ENCODE results near the gene PXMP4.

Gene PXMP4

GRCh38 chr20:33765592-33765991, 45.5 kb upstream of the PXMP4 start:
- H3K27me3 ChIP-seq (ENCODE audit: low read depth, low read length): no peaks in the 10 kb centered on the region
- H3K36me3 ChIP-seq (replicated peaks; ENCODE audit: low read depth, low read length): no peaks in the 10 kb centered on the region
- no peak overlapping the region for H2AFZ ChIP-seq (ENCODE audit: low read depth, low read length)
- no peak for TF ChIP-seq EZH2phosphoT487 (IDR thresholded peaks at IDR 0.05; ENCODE audit: low read depth)
- no peak for TF ChIP-seq CTCF (IDR thresholded peaks at IDR 0.05; ENCODE audit: low read depth, low read length)
- H3K4me3 ChIP-seq (ENCODE audit: low read length): no peak overlapping the region
- H3K9ac ChIP-seq (ENCODE audit: low read length): no peak overlapping the region
- H4K20me1 ChIP-seq (ENCODE audit: insufficient read depth, low read length): no peaks in the 10 kb centered on the region
- no peaks in the 10 kb centered on the region for H3K4me1 ChIP-seq (ENCODE audit: low read length)
- no peaks in the 10 kb centered on the region for H3K9me3 ChIP-seq (ENCODE audit: insufficient read depth, low read length)
- H3K79me2 ChIP-seq (ENCODE audit: low read length): no peaks in the 10 kb centered on the region
- no peak overlapping the region for H3K4me2 ChIP-seq (ENCODE audit: low read length)
- no peak overlapping the region for H3K27ac ChIP-seq (ENCODE audit: low read length)

- no peaks in the 10 kb centered on the region for H3K4me1 ChIP-seq (ENCODE audit: low read length)
- no peaks in the 10 kb centered on the region for H3K9me3 ChIP-seq (ENCODE audit: insufficient read depth, low read length)
- TF ChIP-seq EZH2phosphoT487 (IDR thresholded peaks at IDR 0.05; ENCODE audit: low read depth) (no peak), CTCF (IDR thresholded peaks at IDR 0.05; ENCODE audit: low read depth, low read length) (no peak)
- H3K27ac ChIP-seq (ENCODE audit: low read length): no peak overlapping the region
- no peak overlapping the region for H3K4me2 ChIP-seq (ENCODE audit: low read length)
- H3K4me3 ChIP-seq (ENCODE audit: low read length): no peak overlapping the region
- no peak overlapping the region for H2AFZ ChIP-seq (ENCODE audit: low read depth, low read length)
- no peak overlapping the region for H3K9ac ChIP-seq (ENCODE audit: low read length)
- no peaks in the 10 kb centered on the region for H4K20me1 ChIP-seq (ENCODE audit: insufficient read depth, low read length)
- no peaks in the 10 kb centered on the region for H3K27me3 ChIP-seq (ENCODE audit: low read depth, low read length)
- no peaks in the 10 kb centered on the region for H3K79me2 ChIP-seq (ENCODE audit: low read length)
- no peaks in the 10 kb centered on the region for H3K36me3 ChIP-seq (replicated peaks; ENCODE audit: low read depth, low read length)
Measured at GRCh38 chr20:33765099-33765498, 45.0 kb upstream of the PXMP4 start.

GRCh38 chr20:33761698-33762250, 41.7 kb upstream of the PXMP4 start:
- peaks cover 11% of the 10 kb centered on the region for H3K36me3 ChIP-seq (replicated peaks; ENCODE audit: low read depth, low read length)

GRCh38 chr20:33757458-33757857, 37.3 kb upstream of the PXMP4 start:
- Histone ChIP-seq H3K79me2 (ENCODE audit: low read length) (no peaks in the 10 kb centered on the region), H3K9me3 (ENCODE audit: insufficient read depth, low read length) (peaks cover 6% of the 10 kb centered on the region; the same call in 1 of the 2 replicates), H3K27me3 (ENCODE audit: low read depth, low read length) (no peaks in the 10 kb centered on the region), H3K4me2 (ENCODE audit: low read length) (no peak overlapping the region), H3K36me3 (replicated peaks; ENCODE audit: low read depth, low read length) (peaks cover 23% of the 10 kb centered on the region), H3K4me1 (ENCODE audit: low read length) (no peaks in the 10 kb centered on the region), H2AFZ (ENCODE audit: low read depth, low read length) (no peak overlapping the region), H3K4me3 (ENCODE audit: low read length) (no peak overlapping the region), H3K9ac (ENCODE audit: low read length) (no peak overlapping the region), H4K20me1 (ENCODE audit: insufficient read depth, low read length) (no peaks in the 10 kb centered on the region), H3K27ac (ENCODE audit: low read length) (no peak overlapping the region)
- TF ChIP-seq EZH2phosphoT487 (IDR thresholded peaks at IDR 0.05; ENCODE audit: low read depth): no peak
- no peak for TF ChIP-seq CTCF (IDR thresholded peaks at IDR 0.05; ENCODE audit: low read depth, low read length)

More at GRCh38 chr20:33761698-33762250, 41.7 kb upstream of the PXMP4 start:
- TF ChIP-seq CTCF (IDR thresholded peaks at IDR 0.05; ENCODE audit: low read depth, low read length) (no peak), EZH2phosphoT487 (IDR thresholded peaks at IDR 0.05; ENCODE audit: low read depth) (no peak)
- no peak overlapping the region for H3K4me2 ChIP-seq (ENCODE audit: low read length)
- no peaks in the 10 kb centered on the region for H3K4me1 ChIP-seq (ENCODE audit: low read length)
- no peak overlapping the region for H3K4me3 ChIP-seq (ENCODE audit: low read length)
- H3K79me2 ChIP-seq (ENCODE audit: low read length): no peaks in the 10 kb centered on the region
- peaks cover 6% of the 10 kb centered on the region; the same call in 1 of the 2 replicates for H3K9me3 ChIP-seq (ENCODE audit: insufficient read depth, low read length)
- no peak overlapping the region for H3K27ac ChIP-seq (ENCODE audit: low read length)
- H3K27me3 ChIP-seq (ENCODE audit: low read depth, low read length): no peaks in the 10 kb centered on the region
- no peak overlapping the region for H3K9ac ChIP-seq (ENCODE audit: low read length)
- no peaks in the 10 kb centered on the region for H4K20me1 ChIP-seq (ENCODE audit: insufficient read depth, low read length)
- no peak overlapping the region for H2AFZ ChIP-seq (ENCODE audit: low read depth, low read length)

Data from OCI-LY3 (cell line).